GM19397 (cell line): ENCODE results near the gene ARPIN.
A peak's percentile ranks its signal among the peaks of the same experiment; 100 is the strongest.
"Not testable (repeated sequence)": the region's sequence is repeated elsewhere in the genome, so short reads cannot be mapped to it uniquely, and the experiment has no call there.

Experiments used
- ATAC-seq: cut with Tn5 transposase; IDR thresholded peaks from one replicate; pipeline ENCODE4 v1.9.1; 2021; ENCODE audit warnings: mild to moderate bottlenecking, moderate library complexity; ENCODE audit not compliant: unreplicated experiment

The ARPIN gene

GRCh38 chr15:89910891-89911626 lies 1.7 kb downstream of the ARPIN start:
- no peak for ATAC-seq

- ATAC-seq, result no peak
Observed at GRCh38 chr15:89909611-89910010, 3.1 kb downstream of the ARPIN start.

GRCh38 chr15:89908226-89908625 lies 4.5 kb downstream of the ARPIN start:
- no peak for ATAC-seq

- ATAC-seq, result no peak
Observed at GRCh38 chr15:89907289-89907688, 5.5 kb downstream of the ARPIN start.

- ATAC-seq, result no peak
Observed at GRCh38 chr15:89905846-89906378, 6.8 kb downstream of the ARPIN start.

- ATAC-seq, result no peak
Observed at GRCh38 chr15:89904519-89904918, 8.2 kb downstream of the ARPIN start.

- no peak for ATAC-seq
Observed at GRCh38 chr15:89903858-89904130, 9.0 kb downstream of the ARPIN start.

- ATAC-seq, result no peak
Observed at GRCh38 chr15:89903015-89903857, 9.5 kb downstream of the ARPIN start.

- no peak for ATAC-seq
Observed at GRCh38 chr15:89900849-89901248, 11.9 kb downstream of the ARPIN start.

- ATAC-seq, result no peak
Observed at GRCh38 chr15:89899951-89900567, 12.7 kb downstream of the ARPIN start.

- no peak for ATAC-seq
Observed at GRCh38 chr15:89899295-89899945, 13.3 kb downstream of the ARPIN start.

- peak; percentile 37 for ATAC-seq
Observed at GRCh38 chr15:89898614-89899294, 14.0 kb downstream of the ARPIN start.

GRCh38 chr15:89898146-89898545 lies 14.6 kb downstream of the ARPIN start:
- ATAC-seq, result no peak

GRCh38 chr15:89893696-89894447 lies 18.9 kb downstream of the ARPIN start, which contains the start of gene AP3S2:
AP3S2 (minus strand) TSS chr15:89893994; CDS start chr15:89893949, 45 bp downstream.
- ATAC-seq, result peak; percentile 98

- ATAC-seq, result no peak
Observed at GRCh38 chr15:89893027-89893426, 19.7 kb downstream of the ARPIN start.

GRCh38 chr15:89888214-89888804 lies 24.4 kb downstream of the ARPIN start:
- no peak for ATAC-seq

- ATAC-seq, result no peak
Observed at GRCh38 chr15:89885611-89886010, 27.1 kb downstream of the ARPIN start.

- ATAC-seq, result not testable (repeated sequence)
Observed at GRCh38 chr15:89885179-89885578, 27.6 kb downstream of the ARPIN start.

- ATAC-seq, result no peak
Observed at GRCh38 chr15:89883518-89883917, 29.2 kb downstream of the ARPIN start.
